ENCODE measurements around the gene NSF.
"Not testable (repeated sequence)": the region's sequence is repeated elsewhere in the genome, so short reads cannot be mapped to it uniquely, and the experiment has no call there.

NSF gene

DNA sequence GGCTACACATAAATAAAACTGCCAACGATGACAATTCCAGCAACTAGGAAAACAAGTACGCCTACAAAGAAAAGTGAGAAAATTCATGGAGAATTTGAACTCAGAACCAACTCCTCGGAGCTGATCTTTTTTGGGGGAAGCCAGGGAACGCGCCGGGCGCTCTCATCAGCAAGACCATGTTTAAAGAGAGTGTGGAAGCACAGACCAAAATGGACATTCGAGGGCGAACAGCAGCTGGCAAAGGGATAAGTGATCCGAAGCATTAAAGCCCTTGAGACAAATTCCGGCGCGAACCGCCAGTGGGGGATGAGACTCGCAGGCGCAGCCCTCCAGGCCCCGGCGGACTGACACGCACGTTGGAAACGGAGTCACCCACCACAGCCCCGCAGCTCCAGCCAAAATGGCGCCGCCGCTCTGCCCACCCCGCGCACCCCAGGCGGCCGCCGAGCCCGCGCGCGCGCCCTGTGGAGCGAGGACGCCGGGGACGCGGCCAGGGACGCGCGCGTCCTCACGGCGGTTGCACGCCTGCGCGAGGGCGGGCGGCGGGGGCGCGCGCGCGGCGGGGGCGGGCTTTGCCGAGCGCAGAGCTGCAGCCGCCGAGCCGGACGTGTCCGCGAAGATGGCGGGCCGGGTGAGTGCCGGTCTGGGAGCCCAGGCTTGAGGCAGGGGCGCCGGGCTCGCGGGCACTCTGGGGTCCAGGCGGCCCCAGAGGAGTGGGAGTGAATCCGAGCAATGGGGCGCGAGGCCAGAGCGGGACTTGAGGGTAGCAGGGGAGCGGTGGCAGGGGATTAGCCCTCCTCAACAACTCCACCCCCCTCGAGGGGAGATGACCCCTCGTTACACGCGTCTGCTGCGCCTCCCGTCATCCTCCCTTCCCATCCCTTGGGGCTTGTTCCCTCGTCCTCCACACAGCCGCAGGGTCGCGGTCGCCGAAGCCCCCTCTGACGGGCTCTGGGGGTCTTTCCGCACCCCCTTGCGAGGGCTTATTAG lies at the start of gene NSF:
Gene NSF, plus strand, starts transcription at position 513 of the 990 bp plus-strand sequence. Its CDS starts 107 bp downstream, at position 620.
- CTCF ChIA-PET; H3K9me3 ChIP-seq (ENCODE audit: control insufficient read depth, insufficient read depth, low read depth, low read length); H3K4me3 ChIP-seq (ENCODE audit: low read depth, low read length); H3K4me1 ChIP-seq (ENCODE audit: control insufficient read depth, insufficient read depth, low read length); H3K27ac ChIP-seq (ENCODE audit: extremely low read depth, low read depth, low read length); POLR2A ChIA-PET; H3K36me3 ChIP-seq (ENCODE audit: control insufficient read depth in 2 of 2, insufficient read depth in 1 of 2, low read length in 2 of 2): not testable (repeated sequence)

GRCh38 chr17:46548607-46549006 lies 41.9 kb upstream of the NSF start:
- H3K36me3 ChIP-seq (ENCODE audit: control insufficient read depth in 2 of 2, insufficient read depth in 1 of 2, low read length in 2 of 2); CTCF ChIA-PET; H3K9me3 ChIP-seq (ENCODE audit: control insufficient read depth, insufficient read depth, low read depth, low read length); POLR2A ChIA-PET; H3K4me3 ChIP-seq (ENCODE audit: low read depth, low read length); H3K27ac ChIP-seq (ENCODE audit: extremely low read depth, low read depth, low read length); H3K4me1 ChIP-seq (ENCODE audit: control insufficient read depth, insufficient read depth, low read length): not testable (repeated sequence)

GRCh38 chr17:46559155-46559554 lies 31.3 kb upstream of the NSF start:
- H3K4me3 ChIP-seq (ENCODE audit: low read depth, low read length); POLR2A ChIA-PET; H3K36me3 ChIP-seq (ENCODE audit: control insufficient read depth in 2 of 2, insufficient read depth in 1 of 2, low read length in 2 of 2); CTCF ChIA-PET; H3K4me1 ChIP-seq (ENCODE audit: control insufficient read depth, insufficient read depth, low read length); H3K27ac ChIP-seq (ENCODE audit: extremely low read depth, low read depth, low read length); H3K9me3 ChIP-seq (ENCODE audit: control insufficient read depth, insufficient read depth, low read depth, low read length): not testable (repeated sequence)

DNA sequence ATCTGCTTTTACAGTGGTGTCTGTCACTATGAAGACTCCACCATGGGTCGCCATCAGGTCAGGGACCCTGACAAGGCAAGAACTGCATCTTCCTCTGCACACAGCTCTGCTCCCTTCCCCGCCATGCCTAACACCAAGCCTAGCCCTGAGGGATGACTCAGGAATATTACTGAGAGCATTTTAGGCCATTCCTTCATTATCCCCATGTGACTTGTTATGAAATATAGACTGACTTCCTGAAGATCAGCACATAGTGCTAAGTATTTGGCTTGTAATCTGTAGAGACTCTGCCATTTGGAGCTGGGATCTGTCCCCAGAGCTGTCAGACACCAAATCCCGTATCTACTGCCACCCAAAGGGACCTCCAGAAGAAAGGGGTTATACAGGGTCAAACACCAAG lies 30.4 kb upstream of the NSF start:
- H3K4me1 ChIP-seq (ENCODE audit: control insufficient read depth, insufficient read depth, low read length); CTCF ChIA-PET; H3K27ac ChIP-seq (ENCODE audit: extremely low read depth, low read depth, low read length); H3K9me3 ChIP-seq (ENCODE audit: control insufficient read depth, insufficient read depth, low read depth, low read length); POLR2A ChIA-PET; H3K36me3 ChIP-seq (ENCODE audit: control insufficient read depth in 2 of 2, insufficient read depth in 1 of 2, low read length in 2 of 2); H3K4me3 ChIP-seq (ENCODE audit: low read depth, low read length): not testable (repeated sequence)

DNA sequence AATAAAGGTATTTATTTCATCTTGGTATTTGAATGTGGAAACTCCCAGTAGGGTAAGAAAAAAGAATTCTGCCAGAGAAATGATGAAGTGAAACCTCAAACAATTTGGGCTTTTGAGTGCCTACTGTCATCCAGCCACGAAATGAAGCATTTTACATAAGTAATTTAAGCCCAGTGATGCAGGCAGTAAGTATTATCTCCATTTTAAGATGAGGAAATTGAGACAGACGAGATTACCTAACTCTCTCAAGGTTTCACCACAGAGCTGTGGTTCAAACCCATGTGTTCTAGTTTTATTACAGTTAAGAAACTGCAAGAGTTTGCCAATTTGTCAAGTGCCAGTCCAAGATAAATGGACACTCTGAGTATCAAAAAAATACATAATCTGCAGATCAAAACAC lies 24.2 kb upstream of the NSF start:
- H3K4me3 ChIP-seq (ENCODE audit: low read depth, low read length); H3K4me1 ChIP-seq (ENCODE audit: control insufficient read depth, insufficient read depth, low read length); H3K27ac ChIP-seq (ENCODE audit: extremely low read depth, low read depth, low read length); POLR2A ChIA-PET; H3K9me3 ChIP-seq (ENCODE audit: control insufficient read depth, insufficient read depth, low read depth, low read length); H3K36me3 ChIP-seq (ENCODE audit: control insufficient read depth in 2 of 2, insufficient read depth in 1 of 2, low read length in 2 of 2); CTCF ChIA-PET: not testable (repeated sequence)

GRCh38 chr17:46566980-46567379 lies 23.5 kb upstream of the NSF start:
- H3K4me3 ChIP-seq (ENCODE audit: low read depth, low read length); H3K4me1 ChIP-seq (ENCODE audit: control insufficient read depth, insufficient read depth, low read length); H3K36me3 ChIP-seq (ENCODE audit: control insufficient read depth in 2 of 2, insufficient read depth in 1 of 2, low read length in 2 of 2); CTCF ChIA-PET; POLR2A ChIA-PET; H3K27ac ChIP-seq (ENCODE audit: extremely low read depth, low read depth, low read length); H3K9me3 ChIP-seq (ENCODE audit: control insufficient read depth, insufficient read depth, low read depth, low read length): not testable (repeated sequence)

DNA sequence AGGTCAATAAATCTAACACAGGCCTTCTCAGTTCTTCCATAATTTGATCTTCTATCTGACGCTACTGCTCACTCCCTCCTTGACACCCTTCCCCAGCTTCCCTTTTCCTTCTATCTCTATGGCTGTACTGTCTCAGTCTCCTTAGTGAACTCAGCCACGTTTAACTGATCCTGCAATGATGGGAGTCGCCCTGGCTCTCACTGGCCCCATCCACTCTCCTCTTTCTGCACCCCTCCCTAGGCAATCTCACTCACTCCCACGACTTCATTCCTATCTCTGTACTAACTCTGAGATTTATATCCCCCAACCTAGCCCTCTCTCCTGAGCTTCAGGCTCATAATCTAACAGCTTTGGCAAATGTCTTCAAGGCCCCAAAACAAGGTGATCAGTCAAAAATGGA lies 18.7 kb upstream of the NSF start:
- POLR2A ChIA-PET; H3K4me3 ChIP-seq (ENCODE audit: low read depth, low read length); H3K36me3 ChIP-seq (ENCODE audit: control insufficient read depth in 2 of 2, insufficient read depth in 1 of 2, low read length in 2 of 2); H3K4me1 ChIP-seq (ENCODE audit: control insufficient read depth, insufficient read depth, low read length); H3K9me3 ChIP-seq (ENCODE audit: control insufficient read depth, insufficient read depth, low read depth, low read length); CTCF ChIA-PET; H3K27ac ChIP-seq (ENCODE audit: extremely low read depth, low read depth, low read length): not testable (repeated sequence)

- POLR2A ChIA-PET; H3K9me3 ChIP-seq (ENCODE audit: control insufficient read depth, insufficient read depth, low read depth, low read length); H3K4me3 ChIP-seq (ENCODE audit: low read depth, low read length); H3K36me3 ChIP-seq (ENCODE audit: control insufficient read depth in 2 of 2, insufficient read depth in 1 of 2, low read length in 2 of 2); H3K27ac ChIP-seq (ENCODE audit: extremely low read depth, low read depth, low read length); CTCF ChIA-PET; H3K4me1 ChIP-seq (ENCODE audit: control insufficient read depth, insufficient read depth, low read length): not testable (repeated sequence)
Observed at GRCh38 chr17:46579083-46580075, 11.1 kb upstream of the NSF start, which contains the start of gene ARL17A. TSS of gene ARL17A (minus strand) at chr17:46579691. CDS start at chr17:46576322, 3,369 bp downstream.

- H3K27ac ChIP-seq (ENCODE audit: extremely low read depth, low read depth, low read length); H3K4me3 ChIP-seq (ENCODE audit: low read depth, low read length); H3K36me3 ChIP-seq (ENCODE audit: control insufficient read depth in 2 of 2, insufficient read depth in 1 of 2, low read length in 2 of 2); CTCF ChIA-PET; POLR2A ChIA-PET; H3K4me1 ChIP-seq (ENCODE audit: control insufficient read depth, insufficient read depth, low read length); H3K9me3 ChIP-seq (ENCODE audit: control insufficient read depth, insufficient read depth, low read depth, low read length): not testable (repeated sequence)
Observed at GRCh38 chr17:46580082-46580481, 10.4 kb upstream of the NSF start.

DNA sequence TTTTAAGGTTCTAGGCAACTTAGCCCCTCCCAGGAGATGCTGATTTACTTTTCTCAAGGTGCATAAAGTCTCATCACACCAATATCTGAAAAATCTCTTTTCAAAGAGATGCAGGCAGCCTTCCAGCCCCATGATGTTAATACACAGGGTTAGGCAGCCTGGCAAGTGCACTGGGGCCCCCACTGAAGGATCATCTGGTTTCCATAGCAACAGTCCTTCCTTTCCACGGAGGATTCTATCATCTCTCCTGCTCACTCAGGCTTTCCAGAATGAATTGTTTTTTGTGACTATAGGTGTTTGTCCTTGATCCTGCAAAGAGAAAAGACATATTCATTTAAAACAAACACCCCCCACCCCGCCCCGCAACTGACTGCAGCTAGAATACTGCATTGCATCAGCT lies 5.0 kb upstream of the NSF start:
- POLR2A ChIA-PET; H3K36me3 ChIP-seq (ENCODE audit: control insufficient read depth in 2 of 2, insufficient read depth in 1 of 2, low read length in 2 of 2); CTCF ChIA-PET; H3K4me1 ChIP-seq (ENCODE audit: control insufficient read depth, insufficient read depth, low read length); H3K4me3 ChIP-seq (ENCODE audit: low read depth, low read length); H3K9me3 ChIP-seq (ENCODE audit: control insufficient read depth, insufficient read depth, low read depth, low read length); H3K27ac ChIP-seq (ENCODE audit: extremely low read depth, low read depth, low read length): not testable (repeated sequence)

DNA sequence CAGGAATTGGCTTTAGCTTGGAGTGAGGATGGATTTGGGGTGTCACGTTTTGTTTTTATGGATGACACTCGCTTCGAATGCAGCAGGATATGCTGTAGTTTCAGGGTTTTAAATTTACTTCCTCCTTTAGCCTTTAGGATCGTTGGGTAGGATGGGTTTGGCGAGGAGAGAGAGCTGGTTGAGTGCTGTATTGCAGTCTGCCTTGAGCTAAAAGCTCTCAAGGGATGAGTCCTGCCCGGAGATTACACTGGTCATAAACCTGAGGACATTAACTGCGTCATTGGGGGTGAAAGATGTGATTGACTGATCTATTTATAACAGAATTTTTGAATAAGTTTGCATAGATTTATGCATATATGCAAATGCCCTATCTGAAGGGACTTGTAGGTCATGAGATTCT lies 863 bp downstream of the NSF start:
- H3K4me1 ChIP-seq (ENCODE audit: control insufficient read depth, insufficient read depth, low read length); POLR2A ChIA-PET; CTCF ChIA-PET; H3K4me3 ChIP-seq (ENCODE audit: low read depth, low read length); H3K27ac ChIP-seq (ENCODE audit: extremely low read depth, low read depth, low read length); H3K36me3 ChIP-seq (ENCODE audit: control insufficient read depth in 2 of 2, insufficient read depth in 1 of 2, low read length in 2 of 2); H3K9me3 ChIP-seq (ENCODE audit: control insufficient read depth, insufficient read depth, low read depth, low read length): not testable (repeated sequence)
